OCI-M2 (cell line): ENCODE results near the gene CSTF2.

Source experiments
- DNase-seq: peaks from one replicate; lab custom pipeline; 2025; ENCODE audit not compliant: unreplicated experiment; lab: John Stamatoyannopoulos, UW

CSTF2 gene

GRCh38 chrX:100870527-100870926, 50.3 kb downstream of the CSTF2 start:
- no peak for DNase-seq

GRCh38 chrX:100871594-100872560, 51.7 kb downstream of the CSTF2 start:
- DNase-seq: no peak

GRCh38 chrX:100874325-100874724, 54.1 kb downstream of the CSTF2 start, which contains the start of gene NOX1:
NOX1 (minus strand) TSS chrX:100874359; CDS start chrX:100874139, 220 bp downstream.
- no peak for DNase-seq

DNA sequence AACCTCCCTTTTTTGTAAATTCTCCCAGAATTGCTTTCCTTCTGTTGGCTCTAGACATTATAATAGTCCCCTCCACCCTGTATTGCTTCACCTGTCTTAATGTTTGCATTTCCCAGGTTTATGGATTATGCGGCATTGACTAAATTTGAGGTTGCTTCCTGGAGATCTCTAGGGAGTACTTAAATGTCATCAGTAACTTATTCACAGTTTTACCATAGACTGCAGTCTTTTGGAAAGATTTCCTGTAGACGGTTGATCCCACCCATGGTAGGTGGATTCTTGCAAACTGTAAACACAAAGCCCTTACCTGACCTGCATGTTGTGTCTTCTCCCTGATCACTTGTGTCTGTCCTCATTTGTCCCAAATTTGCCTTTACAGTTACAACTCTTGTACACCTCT, 60.2 kb downstream of the CSTF2 start:
- no peak for DNase-seq

GRCh38 chrX:100883654-100884053, 63.5 kb downstream of the CSTF2 start:
- no peak for DNase-seq
